ENCODE data around the gene PON1.

Gene PON1

DNA sequence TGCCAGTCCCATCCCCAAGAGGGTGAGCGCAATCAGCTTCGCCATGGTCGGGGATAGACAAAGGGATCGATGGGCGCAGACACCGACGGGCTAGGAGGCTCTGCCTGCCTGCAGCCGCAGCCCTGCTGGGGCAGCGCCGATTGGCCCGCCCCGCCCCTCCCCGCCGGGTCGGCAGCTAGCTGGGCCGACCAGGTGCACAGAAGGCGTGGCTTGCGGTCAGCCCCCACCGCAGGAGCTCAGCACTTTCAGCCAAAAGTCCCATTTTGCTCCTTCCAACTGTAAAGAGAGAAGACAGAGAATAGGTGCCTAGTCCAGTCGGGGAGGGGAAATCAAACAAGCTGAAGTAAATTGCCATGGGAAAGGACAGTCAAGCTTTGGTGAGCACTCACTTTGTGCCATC is at the start of gene PON1:
Gene PON1, minus strand, starts transcription at position 102 of the 400 bp plus-strand sequence. Its CDS starts 57 bp downstream, at position 45.
- no peak for DNase-seq

GRCh38 chr7:95373323-95373722 is 49.0 kb upstream of the PON1 start:
- no peak for DNase-seq

DNA sequence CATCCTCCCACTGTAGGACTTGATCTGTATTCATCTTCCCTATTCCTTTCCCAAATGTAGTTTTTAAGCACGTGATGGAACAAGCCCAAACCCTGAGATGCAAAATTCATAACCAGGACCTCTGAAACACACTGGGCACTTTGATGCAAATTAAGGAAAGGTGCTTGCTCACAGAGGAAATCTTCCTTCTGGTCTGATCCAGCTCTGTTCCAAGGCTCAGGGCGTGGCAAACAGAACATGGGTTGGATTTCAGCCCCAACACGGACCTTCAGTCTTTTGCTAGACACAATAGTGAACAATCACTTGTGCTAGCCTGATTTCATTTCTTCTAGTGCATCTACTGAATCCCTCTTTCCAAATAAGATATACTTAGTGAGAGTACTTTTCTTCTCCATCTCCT is 43.9 kb upstream of the PON1 start:
- no peak for DNase-seq

DNA sequence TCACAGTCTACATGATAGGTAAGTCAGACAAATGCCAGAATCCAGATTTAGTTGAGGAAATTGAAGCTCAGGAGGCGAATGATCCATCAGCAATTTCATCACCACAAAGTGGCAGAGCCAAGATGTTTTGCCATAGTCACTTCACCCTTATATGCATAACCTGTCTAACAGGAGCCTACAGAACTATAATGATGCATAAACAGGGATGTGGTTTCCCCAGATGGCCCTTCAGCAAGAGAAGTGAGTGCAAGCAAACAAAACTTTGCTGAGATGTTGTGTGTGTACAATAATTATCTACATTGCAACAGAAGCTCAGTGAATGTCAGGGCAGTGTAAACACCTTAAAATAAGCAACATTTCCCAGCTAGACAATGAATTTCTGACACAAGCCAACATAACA is 43.3 kb upstream of the PON1 start:
- no peak for DNase-seq

DNA sequence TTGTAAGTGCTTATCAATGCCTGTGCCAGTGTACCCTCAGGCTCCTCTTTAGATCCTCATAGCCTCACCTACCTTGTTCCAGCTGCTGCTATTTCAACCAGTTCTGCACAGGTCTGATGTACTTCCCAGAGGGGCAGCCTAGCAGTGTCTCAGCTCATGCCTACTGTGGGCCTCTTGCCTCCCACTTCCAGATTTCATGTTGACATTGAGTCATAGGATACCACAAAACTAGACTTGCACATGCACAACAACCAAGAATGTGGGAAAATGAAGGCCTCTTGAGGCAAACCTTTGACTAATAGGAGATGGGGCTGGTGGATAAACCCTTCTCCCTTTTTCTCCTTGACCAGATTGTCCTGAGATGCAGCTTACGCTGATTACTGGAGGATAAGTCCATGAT is 40.8 kb upstream of the PON1 start:
- DNase-seq, result peak; percentile 23

GRCh38 chr7:95357623-95358022 is 33.3 kb upstream of the PON1 start:
- DNase-seq, result no peak

DNA sequence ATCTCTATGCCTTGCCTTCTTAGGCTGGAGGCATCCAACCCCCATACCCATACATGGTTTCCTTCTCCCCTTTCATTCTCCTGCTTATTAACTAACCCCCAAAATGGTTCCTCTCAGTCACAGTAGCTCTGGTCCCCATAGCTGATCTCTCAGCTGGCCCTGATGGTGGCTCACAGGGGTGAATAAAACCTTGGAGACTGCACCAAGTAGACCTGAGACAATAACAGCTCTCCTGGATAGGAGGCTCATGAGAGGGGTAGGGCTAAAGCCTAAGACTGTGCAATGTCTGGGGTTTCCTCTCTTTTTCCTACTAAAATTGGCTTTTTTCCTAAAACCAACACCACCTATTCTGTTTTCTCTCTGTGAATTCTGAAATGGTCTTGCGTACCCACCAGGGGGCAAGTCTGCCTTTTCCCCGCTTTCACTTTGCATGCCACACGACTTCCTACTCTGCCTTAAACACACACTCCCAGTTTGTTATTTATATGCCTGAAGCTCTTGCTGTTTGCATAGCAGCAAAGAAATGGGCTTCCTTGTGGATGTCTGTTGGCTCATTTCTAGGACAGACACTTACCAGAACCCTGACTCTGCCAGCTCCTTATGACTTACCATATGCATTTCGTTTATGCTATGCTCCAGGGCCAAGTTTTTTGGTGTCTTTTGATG is 18.4 kb upstream of the PON1 start:
- no peak for DNase-seq

DNA sequence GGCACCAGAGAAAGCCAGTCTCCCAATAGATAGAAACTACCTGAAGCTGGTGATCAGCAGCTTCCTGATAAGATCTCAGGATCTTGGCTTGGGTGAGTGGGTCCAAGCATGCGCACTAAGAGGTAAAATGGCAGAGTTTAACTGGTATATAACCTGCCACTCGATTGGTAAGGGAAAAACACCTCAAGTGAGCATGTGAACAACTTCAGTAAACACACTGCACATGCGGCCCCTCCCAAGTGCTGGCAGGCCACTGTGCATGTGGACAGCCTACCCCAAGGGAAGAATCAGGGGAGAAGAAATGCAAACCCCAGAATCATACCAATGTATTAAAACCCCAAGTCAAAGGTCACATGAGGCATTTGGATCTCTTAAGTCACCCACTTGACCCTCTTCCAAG is 17.7 kb upstream of the PON1 start:
- DNase-seq, result no peak

GRCh38 chr7:95340491-95340890 is 16.2 kb upstream of the PON1 start:
- no peak for DNase-seq

DNA sequence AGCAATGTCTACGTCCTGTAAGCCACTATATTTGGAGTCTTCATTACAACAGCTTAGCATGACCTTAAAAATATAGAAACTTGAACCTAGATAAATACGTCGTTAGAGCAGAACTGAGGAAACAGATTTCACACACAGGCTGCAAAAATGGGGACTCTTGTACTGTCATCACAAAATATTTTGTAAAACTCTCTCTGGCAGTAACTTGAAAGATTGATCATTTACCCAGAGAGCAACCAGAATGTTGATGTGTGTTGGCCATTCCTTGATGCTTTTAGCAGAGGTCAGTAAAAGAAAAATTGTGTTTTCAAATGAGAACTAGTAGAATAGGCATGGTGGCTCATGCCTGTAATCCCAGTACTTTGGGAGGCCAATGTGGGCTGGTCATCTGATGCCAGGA is 14.5 kb upstream of the PON1 start:
- no peak for DNase-seq

DNA sequence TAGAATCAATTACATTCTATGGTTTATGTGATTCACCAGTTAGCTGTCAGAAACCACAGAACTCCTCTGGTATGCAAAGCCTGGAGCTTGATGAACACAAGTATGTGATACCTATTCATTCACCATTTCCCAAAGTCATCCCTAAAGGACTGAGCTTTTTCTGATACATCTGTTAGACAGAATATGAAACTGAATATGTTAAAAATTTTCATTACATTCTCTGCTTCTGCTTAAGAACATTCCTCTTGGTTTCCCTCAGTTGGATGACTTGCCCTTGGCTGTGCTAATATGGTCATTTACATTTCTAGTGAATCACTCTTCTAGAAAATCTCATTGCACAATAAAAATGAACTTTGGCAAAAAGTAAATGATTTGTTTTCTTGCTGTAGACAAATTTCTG is 10.8 kb upstream of the PON1 start:
- peak; percentile 76 for DNase-seq

DNA sequence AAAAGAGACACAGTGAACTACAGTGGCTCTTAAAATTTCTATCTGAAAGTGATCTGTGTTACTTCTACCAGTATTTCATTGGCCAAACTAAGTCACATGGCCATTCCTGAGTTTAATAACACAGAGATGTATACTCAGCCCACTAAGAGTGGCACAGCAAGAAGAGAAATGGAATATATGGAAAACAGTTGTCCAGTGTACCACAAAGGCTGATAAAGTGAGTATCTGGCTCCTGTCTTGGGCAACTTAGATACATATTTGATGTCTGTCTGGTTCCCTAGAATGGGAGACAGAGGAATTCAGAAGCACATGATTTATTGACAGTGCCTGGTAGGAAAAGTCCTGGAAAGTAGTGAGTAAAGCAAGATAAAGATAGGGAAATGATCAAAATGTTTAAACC is 10.1 kb upstream of the PON1 start:
- no peak for DNase-seq

- DNase-seq, result no peak
These were observed 6.6 kb upstream of the PON1 start for GRCh38 chr7:95330961-95331337.

DNA sequence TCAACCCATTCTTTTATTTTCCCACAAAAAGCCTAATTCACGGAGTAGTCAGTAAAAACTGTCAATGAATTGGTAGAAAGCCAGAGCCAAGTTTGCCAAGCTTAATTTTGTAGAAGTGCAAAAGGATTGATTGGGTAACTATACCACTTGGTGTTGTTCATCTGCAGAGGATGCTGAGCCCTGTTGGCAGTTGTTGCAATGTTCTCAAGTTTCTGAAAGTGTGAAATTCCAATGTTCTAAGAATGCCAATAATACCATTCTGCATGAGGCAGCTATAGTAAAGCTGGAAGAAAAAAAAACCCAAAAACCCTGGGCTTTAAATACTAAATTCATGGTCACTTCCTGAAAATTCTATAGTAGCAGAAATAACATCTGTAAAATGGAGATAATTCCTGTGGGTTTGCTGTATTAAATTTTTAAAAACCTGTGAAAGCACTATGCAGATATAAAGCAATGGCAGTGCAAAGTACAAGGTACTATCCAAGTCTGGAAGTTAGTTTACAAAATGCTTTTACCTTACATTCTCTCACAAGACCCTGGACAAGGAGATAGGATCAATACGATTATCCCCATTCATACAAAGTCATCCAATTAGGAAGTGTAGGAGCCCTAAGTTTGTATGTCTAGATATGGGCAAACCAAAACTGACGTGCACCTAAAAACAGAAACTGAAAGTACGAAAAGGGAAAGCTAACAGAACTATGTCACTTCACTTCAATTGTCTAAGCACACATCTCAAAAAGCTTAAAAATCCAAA is 6.0 kb upstream of the PON1 start:
- DNase-seq, result peak; percentile 10

DNA sequence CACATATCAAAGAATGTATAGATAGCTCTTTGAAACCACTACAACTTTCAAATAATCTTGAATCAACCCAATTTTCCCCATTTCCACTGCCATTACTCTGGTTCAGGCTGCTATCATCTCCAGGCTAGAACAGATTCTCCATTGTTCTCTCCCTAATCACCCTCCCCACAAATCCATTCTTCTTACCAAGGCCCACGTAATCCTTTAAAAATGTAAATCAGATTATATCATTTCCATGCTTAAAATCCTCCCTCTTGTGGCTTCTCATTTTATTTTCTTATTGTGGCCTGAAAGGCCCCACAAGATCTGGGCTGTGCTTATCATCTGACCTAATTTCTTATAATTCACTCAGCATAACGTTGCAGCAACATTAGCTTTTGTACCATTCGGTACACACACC is 3.0 kb upstream of the PON1 start:
- DNase-seq, result no peak

- DNase-seq, result no peak
These were observed 762 bp downstream of the PON1 start for GRCh38 chr7:95323410-95324129.

GRCh38 chr7:95322854-95323253 is 1.5 kb downstream of the PON1 start:
- no peak for DNase-seq

GRCh38 chr7:95322396-95322795 is 1.9 kb downstream of the PON1 start:
- DNase-seq, result no peak

GRCh38 chr7:95321720-95322119 is 2.6 kb downstream of the PON1 start:
- no peak for DNase-seq

GRCh38 chr7:95320651-95321050 is 3.7 kb downstream of the PON1 start:
- no peak for DNase-seq

DNA sequence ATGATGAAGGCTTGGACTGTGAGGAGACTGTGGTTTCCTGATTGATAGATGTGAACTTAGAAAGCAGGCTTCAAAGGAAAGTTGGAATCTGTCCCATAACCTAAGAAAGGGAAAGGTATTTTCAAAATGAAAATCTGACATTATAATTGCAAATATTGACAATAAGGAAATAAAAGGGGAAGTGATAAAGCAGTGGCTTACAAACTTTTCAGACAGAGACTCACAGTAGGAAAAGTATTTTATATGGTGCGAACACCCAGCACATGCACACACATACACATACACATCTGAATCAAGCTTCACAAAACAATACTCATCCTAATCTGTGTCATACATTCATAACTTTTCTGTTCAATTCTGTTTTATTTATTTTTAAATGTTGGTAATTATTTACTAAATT is 4.8 kb downstream of the PON1 start:
- no peak for DNase-seq

GRCh38 chr7:95318501-95319100 is 5.7 kb downstream of the PON1 start:
- DNase-seq, result no peak

DNA sequence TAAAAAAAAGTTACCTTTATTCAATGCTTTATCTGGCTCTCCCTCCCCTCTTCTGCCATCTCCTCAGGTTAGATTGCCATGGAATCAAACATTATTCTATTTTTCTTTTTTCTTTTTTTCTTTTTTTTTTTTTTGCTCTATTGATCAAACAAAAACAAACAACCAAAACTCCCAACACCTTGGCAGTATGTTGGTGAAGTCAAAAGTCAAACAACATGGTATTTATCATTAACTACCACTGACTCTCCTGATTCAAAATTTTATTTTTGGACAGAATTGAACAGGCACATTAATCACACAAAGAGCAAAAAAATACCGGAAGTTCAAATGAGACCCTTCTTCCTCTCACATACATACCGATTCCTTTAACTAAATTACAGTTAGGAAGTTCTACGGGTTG is 6.4 kb downstream of the PON1 start:
- no peak for DNase-seq

DNA sequence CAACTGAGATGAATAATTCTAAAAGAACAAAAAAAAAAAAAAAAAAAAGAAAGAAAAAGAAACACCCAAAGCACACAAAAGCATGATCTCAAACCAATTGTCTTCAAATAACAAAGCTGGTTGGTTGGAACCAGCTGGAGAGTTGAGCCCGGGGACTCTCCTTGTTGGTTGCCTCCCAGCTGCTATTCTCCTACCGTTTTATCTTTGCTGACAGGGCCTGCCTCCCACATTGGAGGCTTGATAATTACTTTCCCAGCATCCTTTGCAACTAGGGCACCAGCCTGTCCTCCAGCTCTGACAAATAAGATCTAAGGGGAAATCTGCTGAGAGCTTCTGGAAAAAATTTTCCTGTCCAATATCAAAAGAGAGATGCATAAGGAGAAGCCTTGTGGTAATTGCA is 6.8 kb downstream of the PON1 start:
- peak; percentile 13 for DNase-seq
